Suppressor macrophage (primary cell): ENCODE results near the gene HAAO.
A peak's percentile ranks its signal among the peaks of the same experiment; 100 is the strongest.
"Not testable (repeated sequence)": the region's sequence is repeated elsewhere in the genome, so short reads cannot be mapped to it uniquely, and the experiment has no call there.

ENCODE experiments used
- DNase-seq, 4 experiments: peaks; one replicate each; pipeline ENCODE4 v3.0.0-alpha.2; 2020 to 2022
- total RNA-seq, 17 experiments: gene quantifications; one replicate each; lab custom pipeline; 2026; ENCODE audit warnings: mixed read lengths in 6 of 17, inconsistent platforms in 3 of 17; lab: John Stamatoyannopoulos, UW

Gene HAAO
- 13.8 to 29.3 (median 18.8) reads per million in 17 experiments for total RNA-seq

GRCh38 chr2:42792583-42793333 lies at the start of gene HAAO:
Gene HAAO (minus strand): TSS chr2:42792583. CDS start chr2:42792536, 47 bp downstream.
- DNase-seq, result peak; percentile 70 to 84 (median 74)

DNA sequence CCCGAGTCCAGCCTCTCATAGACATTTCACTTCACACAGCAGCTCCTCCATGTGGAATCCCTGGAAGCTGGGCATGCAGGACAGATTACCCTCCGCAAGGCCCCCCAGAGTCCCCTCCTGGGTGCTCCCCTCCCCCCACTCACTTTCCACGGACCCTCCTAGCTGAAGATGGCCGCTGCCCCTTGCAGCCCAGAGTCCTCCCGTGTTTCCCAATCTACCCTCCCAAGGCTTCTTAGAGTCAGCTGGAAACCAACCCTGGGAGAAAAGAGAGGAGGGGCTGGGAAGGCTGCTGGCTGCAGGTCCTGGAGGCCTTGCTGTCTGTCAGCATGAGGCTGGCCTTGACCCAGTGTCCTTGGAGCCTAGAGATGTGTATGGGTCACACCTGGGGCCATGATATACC lies 49.0 kb upstream of the HAAO start:
- DNase-seq, result no peak

- DNase-seq, result no peak
Observed at GRCh38 chr2:42840760-42841159, 48.4 kb upstream of the HAAO start.

DNA sequence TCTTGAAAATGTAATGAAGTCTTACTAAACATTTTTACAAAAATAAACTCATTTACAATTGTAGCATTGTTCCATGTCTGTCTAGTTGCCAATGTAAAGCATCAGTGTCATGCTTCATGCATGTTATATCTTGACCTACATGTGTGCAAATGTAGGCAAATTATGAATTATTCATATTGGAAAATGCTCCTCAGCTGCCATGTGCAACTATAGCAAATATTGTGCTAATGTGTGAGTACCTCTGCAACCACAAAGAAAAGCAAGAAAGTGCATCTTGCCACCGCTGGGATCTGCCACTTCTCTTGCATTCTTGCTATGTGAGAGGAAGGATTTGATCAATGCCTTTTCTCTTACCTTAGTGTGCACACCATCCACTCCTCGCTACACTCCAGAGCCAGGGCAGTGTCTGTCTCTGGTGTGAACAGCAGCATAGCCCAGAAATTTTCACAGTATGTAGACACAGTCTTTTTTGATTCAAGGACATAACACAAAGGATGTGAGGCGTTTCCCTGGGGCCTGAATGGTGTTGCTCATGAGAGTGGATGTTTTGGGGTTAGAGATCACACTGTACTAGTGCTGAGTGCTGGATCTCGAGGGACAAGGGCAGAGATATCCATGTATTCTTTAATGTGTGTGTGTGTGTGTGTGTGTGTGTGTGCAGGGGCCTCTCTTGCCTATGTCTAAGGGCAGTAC lies 47.6 kb upstream of the HAAO start:
- DNase-seq, result no peak

DNA sequence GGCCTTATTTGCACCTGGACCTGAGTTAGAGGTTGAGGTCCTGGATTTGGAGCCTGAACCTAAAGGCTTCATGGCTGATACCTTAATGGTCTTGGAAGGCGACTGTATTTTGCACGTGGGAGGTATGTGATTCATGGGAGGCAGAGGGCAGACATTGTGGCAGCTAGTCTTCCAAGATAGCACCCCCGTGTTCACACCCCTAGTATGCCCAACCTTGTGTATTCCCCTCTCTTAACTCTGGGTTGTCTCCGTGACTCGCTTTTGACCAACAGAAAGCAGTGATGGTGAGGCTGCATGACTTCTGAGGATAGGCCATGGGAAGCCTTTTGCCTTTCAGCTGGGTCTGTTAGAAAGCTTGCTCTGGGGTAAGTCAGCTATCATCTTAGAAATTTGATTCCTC lies 45.8 kb upstream of the HAAO start:
- DNase-seq, result no peak

GRCh38 chr2:42835577-42836371 lies 43.4 kb upstream of the HAAO start:
- DNase-seq, result peak; percentile 78 to 93 (median 85)

DNA sequence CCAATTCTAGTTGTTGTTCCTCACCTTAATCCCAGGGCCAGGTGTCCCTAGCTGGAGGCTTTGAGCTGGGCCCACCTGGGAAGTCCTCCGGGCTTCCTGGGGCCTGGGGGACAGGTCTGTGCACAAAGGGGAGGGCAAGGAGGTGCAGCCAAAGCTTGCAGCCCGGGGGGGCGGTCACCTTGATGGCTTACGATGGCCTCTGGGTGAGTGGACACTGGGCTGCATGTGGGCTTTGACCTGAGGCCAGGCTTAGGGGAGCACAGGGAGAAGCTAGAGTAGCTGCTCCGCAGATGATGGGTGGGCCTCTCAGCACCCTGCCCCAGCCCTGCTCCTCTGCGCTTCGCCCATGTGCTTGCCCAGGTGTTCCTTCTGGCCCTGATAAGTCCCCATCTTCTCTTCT lies 41.8 kb upstream of the HAAO start:
- DNase-seq, result no peak

- DNase-seq, result no peak
Observed at GRCh38 chr2:42832289-42832634, 39.9 kb upstream of the HAAO start.

DNA sequence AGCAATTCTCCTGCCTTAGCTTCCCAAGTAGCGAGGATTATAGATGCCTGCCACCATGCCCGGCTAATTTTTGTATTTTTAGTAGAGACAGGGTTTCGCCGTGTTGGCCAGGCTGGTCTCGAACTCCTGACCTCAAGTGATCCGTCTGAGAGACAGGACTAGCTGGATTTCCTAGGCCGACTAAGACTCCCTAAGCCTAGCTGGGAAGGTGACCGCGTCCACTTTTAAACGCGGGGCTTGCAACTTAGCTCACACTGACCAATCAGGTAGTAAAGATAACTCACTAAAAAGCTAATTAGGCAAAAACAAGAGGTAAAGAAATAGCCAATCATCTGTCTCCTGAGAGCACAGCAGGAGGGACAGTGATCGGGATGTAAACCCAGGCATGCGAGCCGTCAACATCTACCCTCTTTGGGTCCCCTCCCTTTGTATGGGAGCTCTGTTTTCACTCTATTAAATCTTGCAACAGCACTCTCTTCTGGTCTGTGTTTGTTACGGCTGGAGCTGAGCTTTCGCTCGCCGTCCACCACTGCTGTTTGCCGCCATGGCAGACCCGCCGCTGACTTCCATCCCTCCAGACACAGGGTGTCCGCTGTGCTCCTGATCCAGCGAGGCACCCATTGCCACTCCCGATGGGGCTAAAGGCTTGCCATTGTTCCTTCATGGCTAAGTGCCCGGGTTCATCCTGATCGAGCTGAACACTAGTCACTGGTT lies 39.3 kb upstream of the HAAO start:
- DNase-seq, result not testable (repeated sequence)

- DNase-seq, result no peak
Observed at GRCh38 chr2:42830922-42831574, 38.7 kb upstream of the HAAO start.

DNA sequence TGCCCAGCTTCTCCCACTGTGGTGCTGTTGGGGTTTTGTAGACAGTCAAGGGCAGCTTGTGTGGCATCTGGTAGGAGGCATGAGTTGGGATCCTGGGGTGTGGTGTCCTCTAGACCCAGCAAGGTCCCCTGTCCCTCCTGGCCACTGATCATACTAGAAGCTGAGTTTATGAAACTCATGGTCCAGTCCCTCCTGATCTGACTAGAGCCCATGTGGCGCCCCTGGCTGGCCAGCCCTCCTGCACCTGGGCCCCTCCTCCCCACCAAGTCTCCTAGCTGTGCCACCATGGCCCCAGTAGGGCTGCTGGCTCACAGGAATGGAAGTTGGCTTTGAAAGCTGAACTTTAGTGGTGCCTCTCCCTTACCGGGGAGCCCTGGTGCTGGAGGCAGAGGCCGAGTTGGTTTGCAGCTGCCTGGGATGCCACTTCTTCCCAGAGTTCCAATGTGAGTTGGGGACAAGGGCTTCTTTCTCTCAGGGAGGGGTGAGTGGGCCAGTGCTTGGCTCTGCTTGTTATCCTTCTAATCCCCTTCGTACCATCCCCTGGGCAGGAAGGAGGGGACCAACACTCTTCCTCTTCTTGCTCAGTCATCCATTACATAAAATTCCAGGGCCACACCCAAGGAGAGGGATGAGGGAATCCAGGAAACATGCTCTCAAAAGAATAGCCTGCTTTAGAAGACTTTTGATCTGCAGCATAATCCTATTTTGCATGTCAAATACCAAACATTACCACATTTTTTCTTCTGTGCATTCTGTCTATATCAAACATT lies 37.5 kb upstream of the HAAO start:
- DNase-seq, result no peak

GRCh38 chr2:42828487-42829425 lies 36.4 kb upstream of the HAAO start:
- peak; percentile 75 to 87 (median 82) for DNase-seq

DNA sequence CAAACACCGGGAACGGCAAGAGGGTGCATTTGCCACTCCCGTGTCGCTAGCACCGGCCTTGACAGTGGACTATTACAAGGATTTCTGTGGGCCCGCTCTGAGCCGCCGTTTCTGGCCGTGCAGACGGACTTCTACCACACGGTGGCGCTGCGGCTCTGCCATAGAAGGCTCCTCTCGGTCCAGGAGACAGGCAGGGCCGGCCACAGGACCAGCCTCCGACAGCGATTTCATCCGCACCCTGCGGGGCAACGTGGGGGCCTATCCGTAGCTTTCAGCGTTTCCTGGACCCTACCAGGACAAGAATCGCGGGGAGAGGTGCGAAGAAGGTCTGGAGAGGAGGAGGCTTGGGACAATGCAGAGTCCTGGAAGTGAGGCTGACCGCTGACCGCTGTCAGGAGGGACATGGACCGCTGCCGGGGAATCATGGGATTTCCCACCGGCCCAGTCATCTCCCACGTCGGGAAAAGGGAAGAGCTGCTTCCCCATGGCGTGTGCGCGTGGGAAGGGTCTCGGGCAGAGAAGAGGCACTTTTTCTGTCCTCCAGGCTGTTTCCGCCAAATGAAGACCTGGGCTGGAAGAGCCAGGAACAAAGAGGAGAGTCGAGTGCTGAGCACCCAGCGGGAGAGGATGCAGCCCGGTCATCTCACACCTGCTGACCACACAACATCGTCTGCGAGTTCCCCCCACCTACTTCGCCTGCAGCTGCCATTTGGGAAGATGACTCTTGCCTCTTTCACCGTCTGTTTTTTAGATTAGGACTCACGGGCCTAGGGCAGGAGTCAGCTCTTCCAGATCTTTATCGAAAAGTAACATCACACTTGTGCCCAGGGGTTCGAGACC lies 35.5 kb upstream of the HAAO start:
- DNase-seq, result peak; percentile 90 to 96 (median 96)

DNA sequence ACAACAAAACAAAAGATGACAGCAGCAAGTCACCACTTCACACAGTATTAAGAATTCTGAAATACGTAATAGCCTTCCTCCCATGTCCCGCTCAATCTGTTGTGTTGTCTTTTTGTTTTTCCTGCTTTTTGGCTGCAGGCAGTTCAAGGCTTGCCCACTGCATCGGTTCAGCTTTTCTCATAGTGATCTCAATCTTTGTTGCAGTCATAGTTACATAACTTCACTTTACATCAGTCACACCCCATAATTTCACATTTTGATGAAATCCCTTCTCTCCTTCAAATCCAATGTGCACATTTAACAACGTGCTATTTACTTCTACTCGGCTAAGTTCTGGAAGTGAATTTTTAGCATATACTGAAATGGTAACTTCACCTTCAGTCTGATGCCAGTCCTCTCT lies 33.8 kb upstream of the HAAO start:
- no peak for DNase-seq

DNA sequence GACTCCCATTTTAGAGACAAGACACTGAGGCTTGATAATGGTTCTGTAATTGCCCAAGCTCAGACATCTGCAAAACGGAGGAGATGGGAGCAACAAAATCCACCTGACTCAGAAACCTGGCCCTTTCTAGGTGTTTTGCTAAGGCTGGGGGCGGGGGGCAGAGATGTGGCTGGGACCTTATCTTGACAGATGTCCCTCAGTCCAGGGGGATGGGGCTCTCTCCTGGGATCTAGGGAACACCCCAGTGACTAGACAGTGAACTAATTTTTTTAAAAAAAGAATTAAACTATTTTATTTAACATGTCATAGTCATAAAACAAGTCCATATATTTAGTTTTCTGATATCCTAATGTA lies 32.0 kb upstream of the HAAO start:
- DNase-seq, result no peak

DNA sequence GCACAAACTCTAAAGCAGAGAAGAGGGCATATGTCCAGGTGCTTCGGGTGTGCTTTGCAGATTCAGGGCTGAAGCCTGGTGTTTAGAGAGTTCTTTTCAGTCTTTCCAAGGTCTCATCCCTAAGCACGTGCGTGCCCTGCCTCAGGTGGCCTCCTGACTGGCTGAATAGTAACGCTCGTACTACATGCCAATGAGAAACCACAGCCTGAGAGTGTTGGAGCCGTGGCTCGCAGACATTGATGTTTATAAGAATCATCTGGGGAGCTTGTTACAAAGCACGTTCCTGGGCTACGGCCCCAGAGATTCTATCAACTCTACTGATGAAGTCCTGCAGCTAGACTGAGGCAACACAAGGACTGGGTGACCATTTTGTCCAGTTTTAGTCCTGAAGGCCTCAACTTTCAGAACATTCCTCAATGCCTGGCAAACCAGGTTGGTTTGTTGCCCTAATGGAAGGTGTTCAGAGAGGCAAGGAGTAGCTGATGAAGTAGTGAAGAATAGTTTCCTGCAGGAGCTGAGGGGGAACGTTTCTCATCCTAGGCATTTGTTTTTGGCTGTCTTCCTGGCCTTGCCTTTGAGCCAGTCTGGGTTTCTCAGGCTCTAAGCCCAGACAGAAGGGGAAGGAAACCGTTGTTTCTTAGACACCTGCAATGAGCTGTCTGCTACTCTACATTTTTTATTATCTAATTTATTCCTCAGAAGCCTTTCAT lies 31.5 kb upstream of the HAAO start:
- no peak for DNase-seq

GRCh38 chr2:42819160-42819559 lies 26.8 kb upstream of the HAAO start:
- peak in 1 of 4 experiments; percentile 23 for DNase-seq

DNA sequence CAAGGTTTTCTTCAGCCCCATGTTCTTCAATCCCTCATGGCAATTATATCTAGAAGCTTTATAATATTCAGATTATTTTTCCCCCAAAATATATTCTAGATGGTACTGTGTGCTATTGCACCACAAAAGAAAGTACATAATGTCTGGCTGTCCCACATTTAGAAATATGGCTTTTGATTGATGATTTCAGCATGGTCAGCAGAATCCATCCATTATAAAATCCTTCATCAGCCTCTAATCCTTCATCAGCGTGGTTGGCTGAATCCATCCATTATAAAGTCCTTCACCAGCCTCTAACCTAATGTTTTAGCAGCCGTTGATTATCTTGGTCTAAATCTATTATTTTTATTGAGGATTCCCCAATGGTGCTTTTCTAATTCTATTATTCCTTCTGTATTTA lies 23.3 kb upstream of the HAAO start:
- no peak for DNase-seq

DNA sequence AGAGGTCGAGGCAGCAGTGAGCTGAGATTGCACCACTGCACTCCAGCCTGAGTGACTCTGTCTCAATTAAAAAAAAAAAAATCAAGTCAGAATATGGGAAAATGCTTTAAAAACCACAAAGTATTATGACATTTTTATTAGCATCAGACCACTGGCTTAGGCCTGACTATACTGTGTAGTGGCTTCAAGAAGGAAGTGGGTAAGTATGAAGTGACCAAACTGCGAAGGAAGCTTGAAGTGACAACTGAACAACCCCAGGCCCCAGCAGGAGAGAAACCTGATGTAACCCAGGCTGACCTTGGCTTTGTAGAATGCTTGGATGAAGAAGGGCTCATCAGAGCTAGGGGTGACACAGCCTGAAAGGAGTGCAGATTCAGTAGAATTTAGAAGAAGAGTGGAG lies 21.4 kb upstream of the HAAO start:
- peak in 2 of 4 experiments; percentile 27 to 38 for DNase-seq
